Stimulated activated CD4-positive, alpha-beta T cell treated with anti-CD3 and anti-CD28 coated beads, Interleukin-2, amount 100 ng/mL, for 48 hours (primary cell): ENCODE results near the gene TRUB2.

Source experiments
- DNase-seq, 2 donors: peaks; one replicate each; pipeline ENCODE4 v3.0.0-alpha.2; 2020

The TRUB2 gene

DNA sequence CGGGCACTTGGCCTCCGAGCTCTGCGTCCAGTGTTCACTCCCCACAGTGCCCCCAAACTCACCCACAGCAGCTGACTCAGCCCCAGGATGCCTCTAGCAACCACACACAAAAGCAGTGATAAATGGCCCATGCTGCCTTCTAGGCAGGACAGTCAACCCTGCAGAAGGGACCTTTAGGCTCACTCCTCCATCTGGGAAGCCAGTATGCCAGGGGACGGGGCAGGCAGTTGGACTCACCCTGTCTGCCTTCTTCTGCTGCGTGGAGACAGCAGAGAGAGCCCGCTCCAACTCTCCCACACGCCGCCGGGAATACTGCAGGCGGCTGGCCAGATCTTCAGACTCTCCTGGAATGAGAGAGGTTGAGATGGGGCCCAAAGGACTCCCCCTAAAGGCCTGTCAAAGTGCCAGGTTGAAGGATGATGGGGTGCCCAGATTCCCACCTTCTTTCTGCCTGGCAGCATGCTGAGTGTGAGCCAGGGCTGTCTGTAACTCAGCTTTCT lies 56.8 kb downstream of the TRUB2 start:
- DNase-seq: no peak

GRCh38 chr9:128262687-128263086 lies 59.6 kb downstream of the TRUB2 start:
- DNase-seq: no peak

- no peak for DNase-seq
Measured at GRCh38 chr9:128260340-128260739, 61.9 kb downstream of the TRUB2 start.

GRCh38 chr9:128259156-128259555 lies 63.1 kb downstream of the TRUB2 start:
- DNase-seq: no peak

- DNase-seq: no peak
Measured at GRCh38 chr9:128258326-128258725, 63.9 kb downstream of the TRUB2 start.

GRCh38 chr9:128257907-128258306 lies 64.3 kb downstream of the TRUB2 start:
- DNase-seq: no peak

GRCh38 chr9:128257086-128257825 lies 65.0 kb downstream of the TRUB2 start:
- no peak for DNase-seq
